Suprapubic skin (tissue), 3 donors: ENCODE results near the gene C10orf67.

Experiments
- CTCF ChIP-seq, 2 donors: fragments of 200-600 bp in 1 of 2; fragments of 450-650 bp in 1 of 2; sonication (generic) in 1 of 2; IDR thresholded peaks; one replicate each; pipeline ENCODE4 v1.5.1; 2016 to 2019; ENCODE audit warnings: antibody characterized with exemption in 2 of 2, mild to moderate bottlenecking in 1 of 2, moderate library complexity in 1 of 2
- EP300 ChIP-seq: sonication (generic); formaldehyde crosslinking; IDR thresholded peaks from one replicate; pipeline ENCODE4 v1.6.1; 2017; ENCODE audit warnings: antibody characterized with exemption
- POLR2A ChIP-seq, 2 donors: fragments of 450-650 bp; IDR thresholded peaks; one replicate each; pipeline ENCODE4 v1.6.1; 2017; ENCODE audit warnings: antibody characterized with exemption in 2 of 2, mild to moderate bottlenecking in 2 of 2, moderate library complexity in 2 of 2

DNA sequence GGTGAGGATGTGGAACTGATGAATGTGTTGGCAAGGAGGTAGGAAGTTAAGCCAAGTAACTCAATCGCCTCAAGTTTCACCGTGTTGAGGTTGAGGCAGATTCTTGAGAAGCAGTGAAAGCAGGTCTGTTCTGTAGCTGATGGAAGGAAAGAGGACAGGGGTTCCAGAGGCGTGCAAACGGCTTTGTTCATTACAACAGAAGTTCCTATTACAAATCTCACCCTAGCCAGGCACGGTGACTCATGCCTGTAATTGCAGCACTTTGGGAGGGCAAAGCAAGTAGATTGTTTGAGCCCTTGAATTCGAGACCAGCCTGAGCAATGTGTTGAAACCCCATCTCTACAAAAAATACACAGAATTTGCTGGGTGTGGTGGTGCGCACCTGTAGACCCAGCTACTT lies 189.4 kb downstream of the C10orf67 start:
- no peak for TF ChIP-seq CTCF (IDR thresholded peaks at IDR 0.05)
- TF ChIP-seq POLR2A (IDR thresholded peaks at IDR 0.05), result no peak
- no peak for TF ChIP-seq EP300
